GM12865 (cell line): ENCODE data around the gene SPTLC3.

Experiments used
- DNase-seq: peaks from one replicate; pipeline ENCODE4 v3.0.0; 2010; ENCODE audit warnings: low read depth
- H3K4me3 ChIP-seq: 2 replicates; pipeline ENCODE4 v1.5.1; 2011; ENCODE audit warnings: mild to moderate bottlenecking, low read depth, low read length, control low read depth
- TF ChIP-seq, protein P1 (sequence below): IDR thresholded peaks from 2 replicates; pipeline ENCODE4 v1.5.1; 2011; ENCODE audit warnings: low read length, control low read depth, low read depth, inconsistent platforms; ENCODE audit not compliant: insufficient read depth; ENCODE audit errors: missing control alignments

The SPTLC3 gene

DNA sequence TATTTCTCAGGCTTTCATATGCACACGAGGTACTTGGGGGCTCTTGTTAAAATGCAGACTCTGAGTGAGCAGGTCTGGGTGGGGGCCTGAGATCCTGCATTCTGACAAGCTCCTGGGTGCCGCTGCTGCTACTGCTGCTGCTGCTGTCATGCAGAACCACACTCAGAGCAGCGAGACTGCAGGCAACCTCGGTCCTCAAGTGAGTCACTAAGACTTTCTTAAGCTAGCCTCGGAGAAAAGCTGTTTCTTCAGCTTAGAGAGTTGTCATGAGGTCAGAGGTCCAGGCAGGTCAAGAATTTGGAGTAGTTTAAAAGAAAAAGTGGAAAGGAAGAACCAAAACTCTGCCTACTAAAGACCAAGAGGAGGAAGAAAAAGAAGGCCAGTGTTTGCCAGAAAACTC, 92.9 kb downstream of the SPTLC3 start:
- TF ChIP-seq, protein P1, sequence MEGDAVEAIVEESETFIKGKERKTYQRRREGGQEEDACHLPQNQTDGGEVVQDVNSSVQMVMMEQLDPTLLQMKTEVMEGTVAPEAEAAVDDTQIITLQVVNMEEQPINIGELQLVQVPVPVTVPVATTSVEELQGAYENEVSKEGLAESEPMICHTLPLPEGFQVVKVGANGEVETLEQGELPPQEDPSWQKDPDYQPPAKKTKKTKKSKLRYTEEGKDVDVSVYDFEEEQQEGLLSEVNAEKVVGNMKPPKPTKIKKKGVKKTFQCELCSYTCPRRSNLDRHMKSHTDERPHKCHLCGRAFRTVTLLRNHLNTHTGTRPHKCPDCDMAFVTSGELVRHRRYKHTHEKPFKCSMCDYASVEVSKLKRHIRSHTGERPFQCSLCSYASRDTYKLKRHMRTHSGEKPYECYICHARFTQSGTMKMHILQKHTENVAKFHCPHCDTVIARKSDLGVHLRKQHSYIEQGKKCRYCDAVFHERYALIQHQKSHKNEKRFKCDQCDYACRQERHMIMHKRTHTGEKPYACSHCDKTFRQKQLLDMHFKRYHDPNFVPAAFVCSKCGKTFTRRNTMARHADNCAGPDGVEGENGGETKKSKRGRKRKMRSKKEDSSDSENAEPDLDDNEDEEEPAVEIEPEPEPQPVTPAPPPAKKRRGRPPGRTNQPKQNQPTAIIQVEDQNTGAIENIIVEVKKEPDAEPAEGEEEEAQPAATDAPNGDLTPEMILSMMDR = no peak
- no peak for DNase-seq
- H3K4me3 ChIP-seq = no peak overlapping the region

DNA sequence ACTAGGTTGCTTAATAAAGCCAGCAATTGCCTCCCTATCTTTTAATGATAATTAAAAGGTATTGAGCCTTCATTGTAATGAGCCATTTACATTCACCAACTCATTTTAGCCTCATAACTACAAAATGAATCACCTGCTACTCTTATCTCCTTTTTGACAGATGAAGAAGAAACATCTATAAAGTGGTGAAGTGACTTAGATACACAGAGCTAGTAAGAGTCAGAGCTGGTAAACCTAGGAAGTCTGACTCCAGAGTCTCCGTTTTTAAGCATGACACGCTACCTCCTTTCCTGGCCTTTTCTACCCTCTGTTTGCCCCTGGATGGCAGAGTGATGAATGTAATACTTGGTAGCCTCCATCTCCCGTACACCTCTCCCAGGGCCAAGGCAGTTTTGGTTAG, 93.5 kb downstream of the SPTLC3 start:
- TF ChIP-seq, protein P1 = no peak
- H3K4me3 ChIP-seq = no peak overlapping the region
- no peak for DNase-seq

DNA sequence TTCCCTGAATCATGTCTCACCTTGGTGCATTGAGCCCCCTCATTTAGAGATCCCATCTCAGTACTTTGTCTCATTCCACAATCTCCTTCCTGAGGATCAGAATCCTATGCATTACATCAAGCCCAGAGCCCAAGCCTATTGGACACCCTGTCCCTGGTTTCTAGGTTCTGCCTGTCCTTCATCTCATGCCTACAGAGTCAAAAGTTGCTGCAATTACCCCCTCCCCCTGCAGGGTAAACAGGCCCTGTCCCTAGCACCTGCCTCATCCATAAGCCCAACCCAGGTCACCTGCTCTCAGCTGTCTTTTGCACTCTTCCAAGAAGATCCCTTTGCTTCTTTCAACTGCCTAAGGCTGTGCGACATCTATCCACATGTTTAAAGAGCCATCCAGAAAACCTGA, 93.9 kb downstream of the SPTLC3 start:
- DNase-seq = no peak

GRCh38 chr20:13105039-13105438, 96.3 kb downstream of the SPTLC3 start:
- TF ChIP-seq, protein P1 = no peak
- DNase-seq = no peak

More for the DNA sequence above, 93.9 kb downstream of the SPTLC3 start:
- no peak overlapping the region for H3K4me3 ChIP-seq
- TF ChIP-seq, protein P1 = no peak

DNA sequence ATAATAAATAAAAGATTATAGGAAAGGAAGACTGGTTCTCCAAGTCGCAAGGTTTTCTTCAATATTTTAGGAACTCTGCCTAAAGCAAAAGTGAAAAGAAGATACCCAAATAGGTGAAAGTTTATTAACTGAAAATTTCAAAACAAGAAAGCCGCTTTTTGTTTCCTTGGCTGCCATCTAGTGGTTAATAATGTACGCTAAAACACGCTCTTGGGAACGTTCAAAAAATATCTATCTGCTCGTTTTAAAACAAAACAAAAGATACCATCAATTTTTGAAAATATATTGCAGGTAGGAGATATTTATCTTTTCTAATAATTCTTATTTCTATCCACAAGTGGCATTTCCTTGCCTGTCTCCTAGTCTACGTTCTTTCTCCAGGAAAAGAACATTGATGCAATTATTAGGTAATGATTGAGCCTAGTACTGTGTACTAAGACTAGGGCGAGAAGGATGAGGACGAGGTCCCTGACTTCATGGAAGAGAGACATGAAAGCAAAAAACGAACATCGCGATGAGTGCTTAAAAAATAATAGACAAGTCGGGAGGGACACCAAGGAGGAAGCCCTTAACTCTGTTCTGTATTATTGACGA, 97.2 kb downstream of the SPTLC3 start:
- TF ChIP-seq, protein P1 = peak; percentile 56
- DNase-seq = peak; percentile 38
- H3K4me3 ChIP-seq = no peak overlapping the region

More at GRCh38 chr20:13105039-13105438, 96.3 kb downstream of the SPTLC3 start:
- no peak overlapping the region for H3K4me3 ChIP-seq

- no peak for DNase-seq
- TF ChIP-seq, protein P1 = no peak
- H3K4me3 ChIP-seq = no peak overlapping the region
These were observed 100.9 kb downstream of the SPTLC3 start for GRCh38 chr20:13109658-13110057.

DNA sequence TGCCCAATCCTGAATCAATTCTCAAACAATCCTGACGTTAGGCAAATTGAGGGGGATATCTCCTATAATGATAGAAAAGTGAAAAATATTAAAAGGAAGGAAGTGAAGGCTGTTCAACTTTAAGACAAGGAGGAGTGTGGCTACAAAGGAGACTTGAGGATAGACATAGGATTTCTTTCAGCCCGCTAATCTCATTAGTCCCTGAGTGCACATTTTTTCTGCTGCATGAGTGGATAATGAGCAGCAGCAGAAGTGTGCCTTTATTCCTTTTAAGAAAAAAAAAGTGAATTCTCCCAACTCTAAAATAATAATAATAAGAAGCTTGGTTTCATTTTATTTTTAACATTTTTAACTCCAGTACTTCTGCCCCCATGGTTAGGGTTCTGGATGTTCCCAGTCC, 102.0 kb downstream of the SPTLC3 start:
- TF ChIP-seq, protein P1 = no peak
- H3K4me3 ChIP-seq = no peak overlapping the region
- DNase-seq = no peak
